Hippocampal formation (tissue), 2 donors: ENCODE data around the gene CCDC192.

Source experiments
- DNase-seq, 2 donors: peaks; one replicate each; lab custom pipeline; 2025; lab: John Stamatoyannopoulos, UW

The CCDC192 gene

DNA sequence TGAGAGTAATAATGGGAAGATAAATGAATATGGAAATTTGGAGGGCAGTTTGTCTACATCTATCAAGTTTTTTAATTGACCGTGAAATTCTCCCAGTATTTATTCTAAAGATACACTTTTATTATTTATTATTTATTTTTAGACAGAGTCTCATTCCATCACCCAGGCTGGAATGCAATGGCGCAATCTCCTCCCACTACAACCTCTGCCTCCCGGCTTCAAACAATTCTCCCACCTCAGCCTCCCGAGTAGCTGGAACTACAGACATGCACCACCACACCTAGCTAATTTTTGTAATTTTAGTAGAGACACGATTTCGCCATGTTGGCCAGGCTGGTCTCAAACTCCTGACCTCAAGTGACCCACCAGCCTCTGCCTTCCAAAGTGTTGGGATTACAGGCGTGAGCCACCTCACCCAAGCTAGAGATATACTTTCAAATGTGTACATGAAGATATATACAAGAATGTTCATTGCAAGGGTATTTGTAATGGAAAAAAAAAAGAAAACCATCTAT is 282.7 kb downstream of the CCDC192 start:
- no peak for DNase-seq

DNA sequence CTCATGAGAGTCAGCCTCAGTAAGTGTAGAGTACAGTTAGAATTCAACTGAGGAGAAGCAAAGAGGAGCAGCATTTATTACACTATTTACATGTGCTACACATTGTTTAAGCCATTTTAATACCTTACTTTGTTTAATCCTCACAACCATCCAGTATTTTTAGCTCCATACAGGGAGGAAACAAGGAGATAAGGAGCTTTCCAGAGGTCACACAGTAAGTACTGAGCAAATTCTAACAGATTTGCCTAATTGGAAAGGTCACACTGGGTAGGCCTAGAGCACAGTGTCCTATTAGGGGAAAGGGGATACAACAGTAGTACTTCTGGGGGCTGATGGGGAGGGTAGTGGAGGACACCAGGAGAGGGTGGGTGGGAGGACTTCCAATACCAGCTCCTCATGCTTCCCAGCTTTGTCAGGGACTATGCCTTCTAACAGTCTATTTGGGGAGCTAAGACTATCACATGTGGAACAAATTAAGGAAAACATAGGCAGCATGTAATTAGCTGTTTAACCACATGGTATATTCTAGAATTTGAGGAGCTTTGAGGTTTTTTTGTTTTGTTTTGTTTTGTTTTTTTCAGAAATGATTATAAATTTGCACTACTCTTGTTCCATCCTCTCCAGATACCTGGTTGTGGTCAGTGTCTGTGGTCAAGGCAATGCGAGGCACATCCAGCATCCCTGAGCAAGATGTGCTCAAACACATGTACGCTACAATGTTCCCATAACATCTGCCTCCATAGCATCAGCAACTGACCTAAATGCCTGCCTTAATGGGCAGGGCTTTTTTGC is 284.4 kb downstream of the CCDC192 start:
- no peak for DNase-seq

DNA sequence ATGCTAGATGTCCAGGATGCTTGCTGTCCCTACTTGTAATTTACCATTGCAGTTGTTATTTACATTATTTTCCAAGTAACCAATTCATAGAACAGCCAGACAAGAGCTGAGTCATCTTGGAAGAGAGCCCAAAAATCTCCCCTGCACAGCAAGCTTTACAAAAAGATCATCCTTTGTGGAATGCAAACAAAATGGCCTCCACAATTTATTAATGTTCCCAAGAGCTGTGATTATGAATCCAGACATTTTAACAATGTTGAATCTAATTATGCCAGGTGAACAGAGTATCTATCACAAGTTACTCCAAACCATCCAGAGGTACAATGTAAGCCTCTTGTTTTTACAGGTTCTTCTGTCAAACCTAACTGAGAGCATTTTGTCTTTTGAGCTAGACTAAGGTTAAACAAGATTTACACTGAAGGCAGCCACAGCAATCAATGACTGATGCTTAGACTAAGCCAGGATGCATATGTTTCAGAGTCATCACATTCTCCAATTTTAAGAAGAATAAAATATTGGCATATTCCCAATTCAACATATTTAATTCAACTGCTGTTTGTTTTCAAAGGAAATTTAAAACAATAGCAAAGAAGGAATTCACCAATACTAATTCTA is 285.1 kb downstream of the CCDC192 start:
- DNase-seq, result no peak
